Urothelium cell line (cell line): ENCODE results near the gene AARS2.
A peak's percentile ranks its signal among the peaks of the same experiment; 100 is the strongest.

ENCODE experiments used
- DNase-seq: peaks from one replicate; pipeline ENCODE4 v3.0.0; 2011; ENCODE audit warnings: low spot score, mixed read lengths
- FAIRE-seq: peaks from 2 replicates; lab custom pipeline; 2011; peaks lifted over from hg19 to GRCh38; lab: Jason Lieb, UNC

The AARS2 gene

GRCh38 chr6:44264154-44265006 is 48.8 kb downstream of the AARS2 start:
- no peak for DNase-seq
- FAIRE-seq: no peak

DNA sequence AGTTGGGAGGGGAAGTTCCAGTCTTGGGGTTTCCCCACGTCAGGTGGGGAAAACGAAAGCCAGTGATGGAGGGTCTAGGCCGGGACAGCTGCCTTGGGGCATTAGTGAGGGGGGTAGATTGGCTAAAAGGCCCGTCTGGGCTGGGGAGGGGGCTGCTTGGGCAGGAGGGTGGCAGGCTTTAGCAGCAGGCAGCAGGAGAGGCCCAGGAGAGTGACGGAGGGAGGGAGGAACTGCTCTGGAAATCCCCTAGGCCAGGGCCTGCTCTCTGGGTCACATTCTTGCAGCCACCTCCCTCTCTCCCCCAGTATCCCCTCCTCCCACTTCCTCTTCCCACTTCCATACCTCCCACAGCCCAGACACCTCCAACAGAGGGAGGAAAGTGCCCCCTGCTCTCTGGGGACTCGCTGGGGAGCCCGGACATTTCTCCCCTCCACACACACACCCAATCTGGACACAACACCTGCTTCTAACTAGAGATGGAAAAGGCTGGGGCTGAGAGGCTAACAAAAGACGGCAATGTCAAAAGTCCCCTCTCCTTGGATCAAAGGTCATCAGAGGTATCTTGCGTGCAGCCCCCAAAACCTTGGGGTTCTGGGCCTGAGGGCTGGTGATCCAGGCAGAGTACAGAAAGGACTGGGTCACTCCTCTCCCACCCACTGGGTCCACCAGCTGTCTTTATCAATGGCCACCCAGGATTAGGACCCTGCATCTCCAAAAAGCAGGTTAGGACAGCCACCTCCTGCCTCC is 49.6 kb downstream of the AARS2 start:
- DNase-seq: no peak

DNA sequence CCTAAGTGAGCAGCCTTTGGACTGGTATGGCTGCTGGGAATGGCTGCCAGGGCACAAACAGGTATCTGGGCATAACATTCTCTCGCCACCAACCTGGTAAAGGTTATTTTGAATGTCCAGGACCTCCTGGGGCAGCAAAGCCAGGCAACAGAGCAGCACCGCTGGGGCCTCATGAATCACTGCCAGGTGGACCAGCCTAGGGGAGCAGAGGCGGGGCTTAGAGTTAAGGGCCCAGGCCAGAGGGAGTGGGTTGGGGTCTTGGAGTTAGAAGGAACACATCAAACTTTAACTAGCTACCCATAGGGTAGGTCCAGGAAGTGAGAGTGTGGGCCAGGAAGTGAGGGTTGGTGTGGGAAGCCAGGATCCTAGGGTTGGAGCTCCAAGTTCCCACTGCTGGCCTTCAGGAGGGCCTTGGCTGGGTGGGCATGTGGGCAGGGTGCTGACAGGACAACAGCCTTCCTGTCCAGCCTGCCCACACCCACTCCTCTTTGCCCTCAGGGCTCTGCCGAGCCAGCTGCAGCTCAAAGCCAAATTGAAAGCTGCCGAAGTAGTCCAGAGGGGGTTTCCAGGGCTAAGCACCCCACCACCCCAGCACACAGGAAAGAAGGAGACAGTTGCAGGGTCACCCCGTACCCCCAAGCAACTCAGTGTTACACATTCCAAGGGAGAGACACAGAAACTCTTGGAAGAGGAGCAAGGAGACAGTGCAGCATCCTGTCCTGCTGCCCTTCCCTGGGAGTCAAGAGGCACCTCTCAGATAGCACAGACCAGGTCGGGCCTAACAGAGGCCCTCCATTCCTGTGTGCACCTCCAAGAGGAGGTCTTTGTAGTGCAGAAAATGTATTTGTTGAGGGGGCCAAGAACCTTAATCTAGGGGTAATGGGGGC is 50.4 kb downstream of the AARS2 start:
- FAIRE-seq (no peak), DNase-seq (no peak)

More for the DNA sequence above, 49.6 kb downstream of the AARS2 start:
- FAIRE-seq: no peak

DNA sequence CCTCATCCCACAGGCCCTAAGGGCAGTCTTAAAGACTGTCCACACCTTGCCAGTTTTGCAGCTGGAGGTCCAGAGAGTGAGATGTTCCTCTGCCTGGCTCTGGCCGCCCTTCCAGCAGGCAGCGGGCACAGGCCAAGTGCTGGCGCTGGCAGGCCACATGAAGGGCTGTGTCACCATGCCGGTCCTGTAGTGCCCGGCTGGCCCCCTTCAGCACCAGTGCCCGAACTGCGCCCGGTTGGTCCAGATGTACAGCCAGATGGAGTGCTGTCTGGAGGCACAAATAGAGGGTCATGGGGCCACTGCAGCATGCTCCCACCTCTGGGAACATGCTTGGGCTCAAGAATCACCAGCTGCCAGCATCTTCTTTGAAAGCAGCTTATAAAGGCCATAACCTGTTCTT is 51.6 kb downstream of the AARS2 start:
- FAIRE-seq: no peak

DNA sequence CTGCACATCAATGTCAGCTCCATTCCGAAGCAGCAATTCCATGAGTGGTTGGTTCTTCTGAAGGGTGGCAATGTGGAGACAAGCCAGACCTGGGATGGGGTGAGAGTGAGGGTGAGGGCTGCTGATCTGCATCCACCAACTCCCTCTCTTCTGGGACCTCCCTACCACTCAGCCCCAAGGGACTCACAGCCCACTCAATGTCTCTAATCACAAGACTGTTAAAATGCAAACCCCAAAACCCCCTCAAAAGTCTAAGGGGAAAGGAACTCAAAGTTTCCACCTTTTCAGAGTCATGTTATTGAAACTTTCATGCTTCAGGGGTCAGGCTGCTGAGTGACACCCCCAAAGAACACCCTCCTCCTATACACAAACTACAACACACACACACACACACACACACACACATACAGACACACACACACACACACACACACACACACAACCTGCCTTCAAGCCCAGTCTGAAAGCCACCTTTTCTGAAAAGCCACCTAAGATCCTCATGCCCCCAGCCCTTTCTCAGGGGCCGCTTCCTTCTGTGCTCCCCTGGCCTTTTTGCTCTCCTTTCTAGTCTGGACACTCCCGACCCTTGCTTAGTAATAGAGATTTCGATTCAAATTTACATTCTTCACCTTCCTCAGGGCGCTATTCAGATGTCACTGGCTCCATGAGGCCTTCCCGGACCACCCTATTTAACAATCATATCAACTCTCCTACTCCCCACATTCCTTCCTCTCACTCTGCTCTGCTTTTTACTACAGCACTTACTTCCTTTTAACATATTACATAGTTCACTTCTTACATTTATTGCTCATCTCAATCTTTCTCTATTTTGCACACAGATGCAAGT is 52.5 kb downstream of the AARS2 start:
- DNase-seq (no peak), FAIRE-seq (no peak)

More for the DNA sequence above, 51.6 kb downstream of the AARS2 start:
- DNase-seq: no peak

GRCh38 chr6:44260011-44260410 is 53.1 kb downstream of the AARS2 start:
- FAIRE-seq (no peak), DNase-seq (no peak)

GRCh38 chr6:44258921-44259320 is 54.2 kb downstream of the AARS2 start:
- DNase-seq: no peak
- FAIRE-seq: no peak

GRCh38 chr6:44258325-44258863 is 54.8 kb downstream of the AARS2 start:
- FAIRE-seq (no peak), DNase-seq (no peak)

GRCh38 chr6:44257753-44258324 is 55.3 kb downstream of the AARS2 start:
- no peak for FAIRE-seq

GRCh38 chr6:44257025-44257752 is 56.0 kb downstream of the AARS2 start, which contains the start of gene SLC35B2:
TSS of gene SLC35B2 (minus strand) at chr6:44257528. CDS start at chr6:44257410, 118 bp downstream.
- peak; percentile 79 for FAIRE-seq
- DNase-seq: peak; percentile 87

More at GRCh38 chr6:44257753-44258324, 55.3 kb downstream of the AARS2 start:
- DNase-seq: no peak

GRCh38 chr6:44256775-44257024 is 56.4 kb downstream of the AARS2 start:
- no peak for DNase-seq
- no peak for FAIRE-seq

DNA sequence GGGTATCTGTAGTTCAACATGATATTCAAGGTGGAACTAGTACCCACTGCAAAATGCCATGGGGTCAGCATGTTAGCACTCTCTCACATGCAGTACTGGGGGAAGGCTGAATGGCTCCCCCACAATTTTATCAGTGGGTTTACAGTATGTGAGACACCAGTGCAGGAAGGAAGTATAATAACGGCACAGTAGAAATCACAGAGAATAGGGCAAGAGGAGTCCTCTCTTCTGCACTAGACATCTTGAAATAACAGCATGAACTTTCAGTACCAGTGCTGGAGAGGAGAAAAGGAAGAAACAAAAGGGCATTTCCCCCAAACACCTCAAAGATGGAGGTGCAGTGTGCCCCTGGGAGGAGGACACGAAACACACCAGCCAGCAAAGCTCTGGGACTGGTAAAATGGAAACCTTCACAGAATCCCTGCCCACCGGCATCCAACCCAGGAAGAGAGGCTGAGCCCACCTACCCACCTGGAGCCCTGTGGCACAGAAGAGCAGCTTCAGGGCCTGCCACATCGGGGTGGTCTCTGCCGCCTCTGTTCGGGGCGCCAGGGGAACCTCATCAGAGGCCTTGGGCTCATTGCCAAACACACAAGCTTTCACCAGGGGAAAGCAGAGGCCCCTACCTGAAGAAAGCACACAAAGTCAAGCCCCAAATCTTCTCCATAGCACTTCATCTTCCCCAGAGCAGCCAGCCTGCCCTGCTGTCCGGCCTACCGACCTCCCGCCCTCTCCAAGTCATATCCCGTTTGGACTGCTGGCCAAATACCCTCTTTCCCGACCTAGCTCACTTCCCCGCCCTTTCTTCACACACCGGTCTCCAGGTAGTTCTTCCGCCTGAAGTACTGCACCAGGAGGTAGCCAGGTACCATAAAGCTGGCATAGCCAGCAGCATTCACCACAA is 57.0 kb downstream of the AARS2 start:
- FAIRE-seq (no peak), DNase-seq (no peak)

DNA sequence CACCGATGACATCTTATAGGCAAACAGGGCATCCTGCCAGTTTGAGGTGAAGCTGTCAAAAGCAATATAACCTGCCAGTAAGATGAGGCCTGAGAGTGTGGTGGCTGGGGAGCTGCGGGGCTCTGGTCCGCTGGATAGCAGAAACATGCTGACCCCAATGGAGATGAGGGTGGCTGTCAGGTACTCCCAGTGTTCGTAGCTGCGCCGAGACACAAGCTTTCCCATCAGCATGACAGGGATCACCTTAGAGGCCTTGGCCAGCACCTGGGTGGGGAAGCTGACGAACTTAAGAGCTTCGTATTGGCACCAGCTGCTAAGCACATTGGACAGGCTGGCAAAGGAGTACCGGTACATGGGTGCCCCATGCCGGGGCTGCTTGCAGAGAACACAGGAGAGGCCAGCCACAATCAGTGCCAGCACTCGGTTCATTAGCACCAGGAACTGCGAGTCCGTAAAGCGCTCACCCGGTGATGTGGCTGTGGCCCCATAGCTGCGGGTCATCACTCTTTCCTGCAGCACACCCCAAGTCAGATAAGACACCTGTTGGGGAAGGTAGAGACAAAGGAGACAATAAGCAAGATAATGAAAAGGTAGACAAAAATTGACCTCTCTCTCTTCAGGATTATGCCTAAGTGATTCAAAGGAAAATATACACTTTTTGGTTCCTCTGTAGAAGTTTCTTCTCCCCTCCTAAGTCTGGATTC is 57.9 kb downstream of the AARS2 start:
- DNase-seq: no peak
- FAIRE-seq: no peak

GRCh38 chr6:44254191-44255104 is 58.7 kb downstream of the AARS2 start:
- FAIRE-seq: no peak
- DNase-seq: no peak

GRCh38 chr6:44253307-44254101 is 59.6 kb downstream of the AARS2 start:
- DNase-seq (no peak), FAIRE-seq (no peak)
